22Rv1 (cell line): ENCODE results near the gene FAM13B.
"Not testable (repeated sequence)": the region's sequence is repeated elsewhere in the genome, so short reads cannot be mapped to it uniquely, and the experiment has no call there.

ENCODE experiments used
- CTCF ChIP-seq: fragments of 450-650 bp; IDR thresholded peaks from 2 replicates; pipeline ENCODE4 v1.5.1; 2017; ENCODE audit warnings: mild to moderate bottlenecking
- ZFX ChIP-seq: fragments of 450-650 bp; IDR thresholded peaks from 2 replicates; pipeline ENCODE4 v1.6.1; 2017; ENCODE audit warnings: antibody characterized with exemption, borderline replicate concordance

DNA sequence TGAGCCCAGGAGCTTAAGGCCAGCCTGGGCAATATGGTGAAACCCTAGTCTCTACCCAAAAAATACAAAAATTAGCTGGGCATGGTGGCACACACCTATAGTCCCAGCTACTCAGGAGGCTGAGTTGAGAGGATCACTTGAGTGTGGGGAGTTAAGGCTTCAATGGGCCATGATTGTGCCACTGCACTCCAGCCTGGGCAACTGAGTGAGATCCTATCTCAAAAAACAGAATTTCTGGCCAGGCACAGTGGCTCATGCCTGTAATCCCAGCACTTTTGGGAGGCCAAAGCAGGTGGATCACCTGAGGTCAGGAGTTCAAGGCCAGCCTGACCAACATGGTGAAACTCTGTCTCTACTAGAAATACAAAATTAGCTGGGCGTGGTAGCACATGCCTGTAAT lies 19.8 kb upstream of the FAM13B start:
- not testable (repeated sequence) for TF ChIP-seq CTCF, ZFX
